Nephron progenitor cell (in vitro differentiated cells): Measurements from ENCODE around the gene ZNF438.
A peak's percentile ranks its signal among the peaks of the same experiment; 100 is the strongest.

Experiments used
- DNase-seq: peaks from one replicate; pipeline ENCODE4 v3.0.0; 2021
- H3K27ac Mint-ChIP-seq: 2 replicates; pipeline ENCODE4 v1.8.0; 2021; ENCODE audit warnings: mild to moderate bottlenecking, moderate library complexity, mixed read lengths
- H3K27me3 Mint-ChIP-seq: 2 replicates; pipeline ENCODE4 v1.8.0; 2021; ENCODE audit warnings: mild to moderate bottlenecking, low read depth, mixed read lengths; ENCODE audit not compliant: poor library complexity
- H3K36me3 Mint-ChIP-seq: 2 replicates; pipeline ENCODE4 v1.8.0; 2021; ENCODE audit warnings: low read depth, mixed read lengths
- H3K4me1 Mint-ChIP-seq: 2 replicates; pipeline ENCODE4 v1.8.0; 2021; ENCODE audit warnings: mixed read lengths
- H3K4me3 Mint-ChIP-seq: 2 replicates; pipeline ENCODE4 v1.8.0; 2021; ENCODE audit warnings: mild to moderate bottlenecking, moderate library complexity, mixed read lengths
- H3K9me3 Mint-ChIP-seq: 2 replicates; pipeline ENCODE4 v1.8.0; 2021; ENCODE audit warnings: mild to moderate bottlenecking, moderate library complexity, mixed read lengths
- TF ChIP-seq, protein P1 (sequence below): fragments of 200-600 bp; sonication (generic); IDR thresholded peaks from 2 replicates; pipeline ENCODE4 v1.5.0; 2021; ENCODE audit warnings: antibody characterized with exemption

The ZNF438 gene

DNA sequence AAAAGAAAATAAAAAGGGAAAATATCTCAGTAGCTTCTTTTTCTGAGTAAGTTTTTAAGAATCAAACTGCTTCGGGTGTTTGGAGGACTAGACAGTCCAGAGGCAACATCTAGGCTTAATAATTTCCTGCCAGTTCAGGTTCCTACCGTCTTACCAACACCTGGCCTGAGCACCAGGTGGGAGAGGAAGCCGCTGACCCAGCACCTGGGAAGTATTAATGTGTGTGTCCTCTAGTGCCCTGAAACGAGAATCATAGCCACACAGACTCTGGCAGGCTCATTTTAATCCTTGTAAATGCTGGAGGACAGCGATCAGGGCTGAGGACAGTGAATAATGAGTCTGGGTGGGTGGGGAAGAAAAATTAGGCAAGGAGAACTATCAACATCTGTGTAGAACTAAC is 137.4 kb downstream of the ZNF438 start:
- H3K27me3 Mint-ChIP-seq, result no peaks in the 10 kb centered on the region
- TF ChIP-seq, protein P1, sequence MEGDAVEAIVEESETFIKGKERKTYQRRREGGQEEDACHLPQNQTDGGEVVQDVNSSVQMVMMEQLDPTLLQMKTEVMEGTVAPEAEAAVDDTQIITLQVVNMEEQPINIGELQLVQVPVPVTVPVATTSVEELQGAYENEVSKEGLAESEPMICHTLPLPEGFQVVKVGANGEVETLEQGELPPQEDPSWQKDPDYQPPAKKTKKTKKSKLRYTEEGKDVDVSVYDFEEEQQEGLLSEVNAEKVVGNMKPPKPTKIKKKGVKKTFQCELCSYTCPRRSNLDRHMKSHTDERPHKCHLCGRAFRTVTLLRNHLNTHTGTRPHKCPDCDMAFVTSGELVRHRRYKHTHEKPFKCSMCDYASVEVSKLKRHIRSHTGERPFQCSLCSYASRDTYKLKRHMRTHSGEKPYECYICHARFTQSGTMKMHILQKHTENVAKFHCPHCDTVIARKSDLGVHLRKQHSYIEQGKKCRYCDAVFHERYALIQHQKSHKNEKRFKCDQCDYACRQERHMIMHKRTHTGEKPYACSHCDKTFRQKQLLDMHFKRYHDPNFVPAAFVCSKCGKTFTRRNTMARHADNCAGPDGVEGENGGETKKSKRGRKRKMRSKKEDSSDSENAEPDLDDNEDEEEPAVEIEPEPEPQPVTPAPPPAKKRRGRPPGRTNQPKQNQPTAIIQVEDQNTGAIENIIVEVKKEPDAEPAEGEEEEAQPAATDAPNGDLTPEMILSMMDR, result no peak
- DNase-seq, result no peak
- no peaks in the 10 kb centered on the region for H3K9me3 Mint-ChIP-seq
- no peak overlapping the region for H3K4me3 Mint-ChIP-seq
- no peaks in the 10 kb centered on the region for H3K36me3 Mint-ChIP-seq
- peak overlapping the region; percentile 28 for H3K27ac Mint-ChIP-seq
- no peaks in the 10 kb centered on the region for H3K4me1 Mint-ChIP-seq

DNA sequence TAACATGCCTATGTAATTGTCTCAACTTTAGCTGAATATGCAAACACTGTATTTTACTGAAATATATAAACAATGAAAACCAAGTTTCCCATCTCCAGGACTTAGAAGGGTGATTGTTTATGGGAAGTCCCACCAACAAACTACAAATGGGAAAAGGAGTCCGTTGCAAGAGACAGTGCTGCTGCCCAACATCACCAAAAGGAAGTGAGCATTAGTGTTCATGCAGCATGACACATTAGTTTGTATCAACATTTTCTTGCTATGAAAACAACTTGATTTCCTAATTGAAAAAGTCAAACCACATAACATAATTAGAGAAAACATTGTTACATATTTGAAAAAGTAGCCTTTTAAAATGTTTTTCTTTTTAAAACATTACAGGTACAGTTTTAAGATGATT is 138.5 kb downstream of the ZNF438 start:
- Mint-ChIP-seq H3K27me3 (no peaks in the 10 kb centered on the region), H3K9me3 (no peaks in the 10 kb centered on the region), H3K4me3 (no peak overlapping the region), H3K4me1 (no peaks in the 10 kb centered on the region), H3K27ac (no peak overlapping the region), H3K36me3 (no peaks in the 10 kb centered on the region)
- TF ChIP-seq, protein P1, result no peak
- DNase-seq, result no peak

DNA sequence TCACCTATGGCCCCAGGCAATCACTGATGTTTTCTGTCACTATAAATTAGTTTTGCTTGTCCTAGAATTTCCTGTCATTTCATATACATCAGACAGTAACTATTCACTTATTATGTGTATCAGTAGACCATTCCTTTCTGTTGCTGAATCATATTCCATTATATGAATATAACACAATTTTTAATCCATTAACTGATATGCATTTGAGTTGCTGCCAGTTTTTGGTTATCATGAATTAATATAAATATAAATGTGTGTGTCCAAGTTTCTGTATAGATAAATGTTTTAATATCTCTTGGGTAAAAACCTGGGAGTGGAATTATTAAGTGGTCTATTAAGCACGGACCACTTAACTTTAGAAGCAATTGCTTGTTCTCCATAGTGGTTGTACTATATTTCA is 143.8 kb downstream of the ZNF438 start:
- no peak overlapping the region for H3K27ac Mint-ChIP-seq
- H3K4me3 Mint-ChIP-seq, result no peak overlapping the region
- no peaks in the 10 kb centered on the region for H3K36me3 Mint-ChIP-seq
- no peak for DNase-seq
- TF ChIP-seq, protein P1, result no peak
- no peaks in the 10 kb centered on the region for H3K27me3 Mint-ChIP-seq
- no peaks in the 10 kb centered on the region for H3K9me3 Mint-ChIP-seq
- H3K4me1 Mint-ChIP-seq, result no peaks in the 10 kb centered on the region

DNA sequence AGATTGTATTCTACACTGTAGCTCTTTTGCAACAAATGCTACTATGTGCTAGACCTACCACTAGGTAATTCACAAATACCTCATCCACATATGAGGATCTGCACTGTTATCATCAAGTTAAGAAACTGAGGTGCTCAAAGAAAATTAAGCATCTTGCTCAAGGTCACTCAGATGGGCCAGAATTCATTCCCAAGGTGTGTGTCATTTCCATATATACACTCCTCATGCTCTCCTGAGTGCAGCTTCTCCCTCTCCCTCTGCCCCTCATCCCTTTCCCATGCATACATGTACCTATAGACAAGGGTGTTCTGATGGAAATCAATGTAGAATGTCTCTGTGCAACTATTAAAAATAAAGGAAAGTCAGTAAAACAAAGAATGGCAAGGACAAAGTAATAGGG is 146.2 kb downstream of the ZNF438 start:
- Mint-ChIP-seq H3K4me1 (no peaks in the 10 kb centered on the region), H3K36me3 (no peaks in the 10 kb centered on the region), H3K27me3 (no peaks in the 10 kb centered on the region), H3K4me3 (no peak overlapping the region), H3K27ac (no peak overlapping the region), H3K9me3 (no peaks in the 10 kb centered on the region)
- DNase-seq, result no peak
- TF ChIP-seq, protein P1, result no peak

DNA sequence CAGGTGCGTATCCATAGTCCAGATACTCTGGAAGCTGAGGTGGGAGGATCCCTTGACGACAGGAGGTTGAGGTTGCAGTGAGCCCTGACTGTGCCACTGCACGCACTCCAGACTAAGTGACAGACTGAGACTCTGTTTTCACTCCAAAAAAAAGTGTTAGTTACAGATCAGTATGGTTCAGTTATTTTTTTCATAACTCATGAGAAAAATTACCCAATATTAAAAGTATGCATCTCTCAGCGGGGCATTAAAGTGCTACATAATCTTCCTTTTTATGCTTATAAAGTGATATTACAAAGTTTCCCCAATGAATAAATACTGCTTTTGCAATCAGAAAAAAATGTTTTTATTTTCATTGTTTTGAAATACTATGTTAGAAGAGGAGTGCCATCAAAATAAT is 147.9 kb downstream of the ZNF438 start:
- no peak overlapping the region for H3K27ac Mint-ChIP-seq
- no peaks in the 10 kb centered on the region for H3K9me3 Mint-ChIP-seq
- H3K36me3 Mint-ChIP-seq, result no peaks in the 10 kb centered on the region
- no peaks in the 10 kb centered on the region for H3K4me1 Mint-ChIP-seq
- no peaks in the 10 kb centered on the region for H3K27me3 Mint-ChIP-seq
- H3K4me3 Mint-ChIP-seq, result no peak overlapping the region
- no peak for DNase-seq
- TF ChIP-seq, protein P1, result no peak

DNA sequence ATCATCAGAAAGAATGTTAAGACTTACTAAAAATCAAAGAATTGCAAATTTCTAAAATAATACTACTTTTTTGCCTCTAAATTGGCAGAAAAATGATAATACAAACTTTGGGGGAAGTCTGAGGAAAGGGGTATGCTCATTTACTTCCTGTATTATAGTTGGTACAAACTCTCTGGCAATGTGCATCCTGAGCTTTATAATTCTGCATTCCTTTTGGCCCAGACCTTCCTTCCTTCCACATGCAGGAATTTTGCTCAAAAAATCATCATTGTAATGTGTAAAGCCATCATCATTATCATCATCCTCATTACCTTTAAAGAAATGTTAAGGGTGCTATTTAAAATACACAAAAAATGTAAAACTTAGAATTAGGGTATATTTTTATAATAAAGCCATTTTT is 148.5 kb downstream of the ZNF438 start:
- DNase-seq, result no peak
- Mint-ChIP-seq H3K36me3 (no peaks in the 10 kb centered on the region), H3K4me1 (no peaks in the 10 kb centered on the region), H3K27me3 (no peaks in the 10 kb centered on the region), H3K9me3 (no peaks in the 10 kb centered on the region), H3K27ac (no peak overlapping the region), H3K4me3 (no peak overlapping the region)
- TF ChIP-seq, protein P1, result no peak
